ENCODE measurements around the gene EYA2.

DNA sequence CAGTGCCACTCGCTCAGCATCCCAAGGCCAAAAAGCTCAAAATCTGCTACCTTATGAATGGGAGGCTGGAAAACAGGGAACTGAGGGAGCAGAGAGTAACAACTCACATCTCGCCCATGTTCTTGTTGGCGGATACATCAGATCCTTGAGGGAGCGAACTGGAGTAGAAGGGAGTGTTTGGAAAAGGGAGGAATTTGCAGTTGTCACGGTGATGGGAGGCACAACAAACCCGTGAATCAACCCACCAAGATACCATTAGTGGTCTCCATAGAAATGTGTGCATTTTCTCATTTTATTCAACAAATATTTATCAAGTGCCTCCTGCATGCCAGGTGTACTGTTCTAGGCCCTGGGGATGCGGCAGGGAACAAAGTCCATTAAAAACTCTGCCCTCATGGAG is 212.1 kb downstream of the EYA2 start:
- TF ChIP-seq POLR2A (IDR thresholded peaks at IDR 0.05) (no peak), EP300 (IDR thresholded peaks at IDR 0.05) (no peak)

Measured in sigmoid colon (tissue), 4 donors.